GM23338 (cell line): Measurements from ENCODE around the gene COX4I1. TPM values are rescaled to one million over a fixed set of nuclear protein-coding genes. Genes with fewer than 3 reads are reported as not detected.

Source experiments
- ATAC-seq: fragments of 200-7000 bp; cut with Tn5 transposase; 3 replicates; pipeline ENCODE4 v1.9.1; 2020
- DNase-seq: peaks from one replicate; pipeline ENCODE4 v3.0.0-alpha.2; 2015; ENCODE audit warnings: low spot score
- H2AFZ ChIP-seq: fragments of 200-600 bp; sonication (generic); 2 replicates; pipeline ENCODE4 v1.8.0; 2016; ENCODE audit warnings: antibody characterized with exemption, mild to moderate bottlenecking, moderate library complexity
- H3F3A ChIP-seq: fragments of 200-600 bp; sonication (generic); replicated peaks from 2 replicates; pipeline ENCODE4 v1.8.0; 2017; ENCODE audit warnings: antibody characterized with exemption, mixed run types, low read depth
- H3K27ac ChIP-seq: fragments of 200-600 bp; sonication (generic); 2 replicates; pipeline ENCODE4 v1.6.1; 2016; ENCODE audit warnings: low read depth
- H3K27me3 ChIP-seq: fragments of 200-600 bp; sonication (generic); 2 replicates; pipeline ENCODE4 v1.8.0; 2016; ENCODE audit warnings: mild to moderate bottlenecking, mixed run types, moderate library complexity; ENCODE audit not compliant: insufficient read depth
- H3K36me3 ChIP-seq: fragments of 200-600 bp; sonication (generic); 2 replicates; pipeline ENCODE4 v1.8.0; 2016; ENCODE audit warnings: mild to moderate bottlenecking; ENCODE audit not compliant: insufficient read depth
- H3K4me1 ChIP-seq: fragments of 200-600 bp; sonication (generic); 2 replicates; pipeline ENCODE4 v1.8.0; 2016; ENCODE audit warnings: mild to moderate bottlenecking, moderate library complexity; ENCODE audit not compliant: insufficient read depth
- H3K4me2 ChIP-seq: fragments of 200-600 bp; sonication (generic); 2 replicates; pipeline ENCODE4 v1.7.1; 2017; ENCODE audit warnings: mixed run types
- H3K4me3 ChIP-seq: fragments of 200-600 bp; sonication (generic); 2 replicates; pipeline ENCODE4 v1.6.1; 2016; ENCODE audit warnings: mixed run types
- H3K79me2 ChIP-seq: fragments of 200-600 bp; sonication (generic); replicated peaks from 2 replicates; pipeline ENCODE4 v1.8.0; 2017; ENCODE audit warnings: mild to moderate bottlenecking; ENCODE audit not compliant: insufficient read depth
- H3K9me2 ChIP-seq: fragments of 200-600 bp; sonication (generic); 2 replicates; pipeline ENCODE4 v1.8.0; 2017; ENCODE audit not compliant: insufficient read depth
- H4K20me1 ChIP-seq: fragments of 200-600 bp; sonication (generic); replicated peaks from 2 replicates; pipeline ENCODE4 v1.8.0; 2017; ENCODE audit warnings: mild to moderate bottlenecking; ENCODE audit not compliant: insufficient read depth
- H3K27ac Mint-ChIP-seq: 2 replicates; pipeline ENCODE4 v1.8.0; 2020; ENCODE audit warnings: inconsistent platforms, mild to moderate bottlenecking, moderate library complexity, mixed read lengths
- H3K27me3 Mint-ChIP-seq: 3 replicates; pipeline ENCODE4 v1.8.0; 2022; ENCODE audit warnings: low read depth, mild to moderate bottlenecking, moderate library complexity, mixed read lengths, inconsistent platforms; ENCODE audit not compliant: insufficient read depth, poor library complexity
- H3K36me3 Mint-ChIP-seq: 3 replicates; pipeline ENCODE4 v1.8.0; 2021; ENCODE audit warnings: low read depth, mild to moderate bottlenecking, inconsistent platforms, moderate library complexity, mixed read lengths
- H3K4me1 Mint-ChIP-seq: 3 replicates; pipeline ENCODE4 v1.8.0; 2020; ENCODE audit warnings: mild to moderate bottlenecking, inconsistent platforms, mixed read lengths
- H3K4me3 Mint-ChIP-seq: 3 replicates; pipeline ENCODE4 v1.8.0; 2021; ENCODE audit warnings: moderate library complexity, mild to moderate bottlenecking, inconsistent platforms, mixed read lengths
- H3K9me3 Mint-ChIP-seq: 3 replicates; pipeline ENCODE4 v1.8.0; 2020; ENCODE audit warnings: moderate library complexity, mild to moderate bottlenecking, inconsistent platforms, mixed read lengths
- POLR2AphosphoS5 ChIP-seq: IDR thresholded peaks from 2 replicates; pipeline ENCODE4 v1.6.1; 2016; ENCODE audit warnings: antibody characterized with exemption, low read depth
- STAT1 ChIP-seq: IDR thresholded peaks from one replicate; pipeline ENCODE4 v1.6.1; 2016; ENCODE audit warnings: antibody characterized with exemption; ENCODE audit not compliant: unreplicated experiment
- ZNF114 ChIP-seq: fragments of 250-450 bp; sonication (Bioruptor Pico); IDR thresholded peaks from 2 replicates; pipeline ENCODE4 v1.5.0; 2020; ENCODE audit warnings: mild to moderate bottlenecking, moderate library complexity
- ZNF331 ChIP-seq: fragments of 250-450 bp; sonication (Bioruptor Pico); IDR thresholded peaks from 2 replicates; pipeline ENCODE4 v1.5.0; 2020; ENCODE audit warnings: low read depth, mild to moderate bottlenecking, moderate library complexity
- polyA plus RNA-seq: library from polyadenylated mRNA; unstranded; fragments of >200 nt; fragmentation: Nextera tagmentation; extraction: Ambion mirVana; gene quantifications from 2 replicates; pipeline ENCODE4 v1.2.1, GENCODE V29; 2016
- total RNA-seq: library from RNA; depleted of rRNA; stranded (reverse); fragments of >200 nt; shearing (Covaris generic); gene quantifications from 2 replicates; pipeline ENCODE4 v1.2.3, GENCODE V29; 2014
- TF ChIP-seq, protein P1 (sequence below): IDR thresholded peaks from 2 replicates; pipeline ENCODE4 v1.6.1; 2016; ENCODE audit warnings: antibody characterized with exemption
- TF ChIP-seq, protein P2 (sequence below): fragments of 250-450 bp; sonication (Bioruptor Pico); IDR thresholded peaks from 2 replicates; pipeline ENCODE4 v1.5.0; 2020; ENCODE audit warnings: mild to moderate bottlenecking, moderate library complexity

Gene COX4I1
- total and polyA plus RNA-seq, 2 experiments from 2014 or later = 329 to 1,008 TPM

DNA sequence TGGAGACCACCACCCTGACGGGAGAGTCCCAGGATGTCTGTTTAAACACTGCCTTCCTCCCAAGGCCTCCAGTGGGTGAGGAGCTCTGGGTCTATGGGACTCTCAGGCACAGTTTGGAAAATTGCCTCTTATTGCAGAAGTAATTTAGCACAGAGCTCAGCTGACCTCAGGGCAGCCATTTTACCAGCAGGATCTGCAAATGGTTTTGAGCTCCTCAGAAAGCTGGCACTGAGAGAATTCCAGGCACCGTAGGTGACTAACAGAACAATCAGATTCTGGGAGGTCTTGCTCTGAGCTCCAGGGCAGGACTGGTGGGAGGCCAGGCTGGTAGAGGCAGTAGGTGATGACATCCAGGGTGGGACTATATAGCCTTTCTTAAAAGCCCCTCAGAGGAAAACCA lies 31.3 kb upstream of the COX4I1 start (continued):
- TF ChIP-seq, protein P1, sequence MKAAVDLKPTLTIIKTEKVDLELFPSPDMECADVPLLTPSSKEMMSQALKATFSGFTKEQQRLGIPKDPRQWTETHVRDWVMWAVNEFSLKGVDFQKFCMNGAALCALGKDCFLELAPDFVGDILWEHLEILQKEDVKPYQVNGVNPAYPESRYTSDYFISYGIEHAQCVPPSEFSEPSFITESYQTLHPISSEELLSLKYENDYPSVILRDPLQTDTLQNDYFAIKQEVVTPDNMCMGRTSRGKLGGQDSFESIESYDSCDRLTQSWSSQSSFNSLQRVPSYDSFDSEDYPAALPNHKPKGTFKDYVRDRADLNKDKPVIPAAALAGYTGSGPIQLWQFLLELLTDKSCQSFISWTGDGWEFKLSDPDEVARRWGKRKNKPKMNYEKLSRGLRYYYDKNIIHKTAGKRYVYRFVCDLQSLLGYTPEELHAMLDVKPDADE = no peak
- no peak for TF ChIP-seq ZNF331 (CRISPR knock-in tag)

- Mint-ChIP-seq H3K36me3 (peaks cover 10% of the 10 kb centered on the region; the same call in 2 of the 3 replicates), H3K4me1 (peaks cover 20% of the 10 kb centered on the region), H3K27me3 (peaks cover 17% of the 10 kb centered on the region), H3K27ac (no peak overlapping the region), H3K9me3 (no peaks in the 10 kb centered on the region), H3K4me3 (no peak overlapping the region)
- H3K36me3 ChIP-seq = no peaks in the 10 kb centered on the region
- no peaks in the 10 kb centered on the region for H3K79me2 ChIP-seq
- H2AFZ ChIP-seq = no peak overlapping the region
- no peaks in the 10 kb centered on the region for H3K9me2 ChIP-seq
- ATAC-seq (no peak), DNase-seq (no peak)
- TF ChIP-seq POLR2AphosphoS5 (no peak), STAT1 (no peak), ZNF114 (CRISPR knock-in tag) (no peak)
- TF ChIP-seq, protein P2, sequence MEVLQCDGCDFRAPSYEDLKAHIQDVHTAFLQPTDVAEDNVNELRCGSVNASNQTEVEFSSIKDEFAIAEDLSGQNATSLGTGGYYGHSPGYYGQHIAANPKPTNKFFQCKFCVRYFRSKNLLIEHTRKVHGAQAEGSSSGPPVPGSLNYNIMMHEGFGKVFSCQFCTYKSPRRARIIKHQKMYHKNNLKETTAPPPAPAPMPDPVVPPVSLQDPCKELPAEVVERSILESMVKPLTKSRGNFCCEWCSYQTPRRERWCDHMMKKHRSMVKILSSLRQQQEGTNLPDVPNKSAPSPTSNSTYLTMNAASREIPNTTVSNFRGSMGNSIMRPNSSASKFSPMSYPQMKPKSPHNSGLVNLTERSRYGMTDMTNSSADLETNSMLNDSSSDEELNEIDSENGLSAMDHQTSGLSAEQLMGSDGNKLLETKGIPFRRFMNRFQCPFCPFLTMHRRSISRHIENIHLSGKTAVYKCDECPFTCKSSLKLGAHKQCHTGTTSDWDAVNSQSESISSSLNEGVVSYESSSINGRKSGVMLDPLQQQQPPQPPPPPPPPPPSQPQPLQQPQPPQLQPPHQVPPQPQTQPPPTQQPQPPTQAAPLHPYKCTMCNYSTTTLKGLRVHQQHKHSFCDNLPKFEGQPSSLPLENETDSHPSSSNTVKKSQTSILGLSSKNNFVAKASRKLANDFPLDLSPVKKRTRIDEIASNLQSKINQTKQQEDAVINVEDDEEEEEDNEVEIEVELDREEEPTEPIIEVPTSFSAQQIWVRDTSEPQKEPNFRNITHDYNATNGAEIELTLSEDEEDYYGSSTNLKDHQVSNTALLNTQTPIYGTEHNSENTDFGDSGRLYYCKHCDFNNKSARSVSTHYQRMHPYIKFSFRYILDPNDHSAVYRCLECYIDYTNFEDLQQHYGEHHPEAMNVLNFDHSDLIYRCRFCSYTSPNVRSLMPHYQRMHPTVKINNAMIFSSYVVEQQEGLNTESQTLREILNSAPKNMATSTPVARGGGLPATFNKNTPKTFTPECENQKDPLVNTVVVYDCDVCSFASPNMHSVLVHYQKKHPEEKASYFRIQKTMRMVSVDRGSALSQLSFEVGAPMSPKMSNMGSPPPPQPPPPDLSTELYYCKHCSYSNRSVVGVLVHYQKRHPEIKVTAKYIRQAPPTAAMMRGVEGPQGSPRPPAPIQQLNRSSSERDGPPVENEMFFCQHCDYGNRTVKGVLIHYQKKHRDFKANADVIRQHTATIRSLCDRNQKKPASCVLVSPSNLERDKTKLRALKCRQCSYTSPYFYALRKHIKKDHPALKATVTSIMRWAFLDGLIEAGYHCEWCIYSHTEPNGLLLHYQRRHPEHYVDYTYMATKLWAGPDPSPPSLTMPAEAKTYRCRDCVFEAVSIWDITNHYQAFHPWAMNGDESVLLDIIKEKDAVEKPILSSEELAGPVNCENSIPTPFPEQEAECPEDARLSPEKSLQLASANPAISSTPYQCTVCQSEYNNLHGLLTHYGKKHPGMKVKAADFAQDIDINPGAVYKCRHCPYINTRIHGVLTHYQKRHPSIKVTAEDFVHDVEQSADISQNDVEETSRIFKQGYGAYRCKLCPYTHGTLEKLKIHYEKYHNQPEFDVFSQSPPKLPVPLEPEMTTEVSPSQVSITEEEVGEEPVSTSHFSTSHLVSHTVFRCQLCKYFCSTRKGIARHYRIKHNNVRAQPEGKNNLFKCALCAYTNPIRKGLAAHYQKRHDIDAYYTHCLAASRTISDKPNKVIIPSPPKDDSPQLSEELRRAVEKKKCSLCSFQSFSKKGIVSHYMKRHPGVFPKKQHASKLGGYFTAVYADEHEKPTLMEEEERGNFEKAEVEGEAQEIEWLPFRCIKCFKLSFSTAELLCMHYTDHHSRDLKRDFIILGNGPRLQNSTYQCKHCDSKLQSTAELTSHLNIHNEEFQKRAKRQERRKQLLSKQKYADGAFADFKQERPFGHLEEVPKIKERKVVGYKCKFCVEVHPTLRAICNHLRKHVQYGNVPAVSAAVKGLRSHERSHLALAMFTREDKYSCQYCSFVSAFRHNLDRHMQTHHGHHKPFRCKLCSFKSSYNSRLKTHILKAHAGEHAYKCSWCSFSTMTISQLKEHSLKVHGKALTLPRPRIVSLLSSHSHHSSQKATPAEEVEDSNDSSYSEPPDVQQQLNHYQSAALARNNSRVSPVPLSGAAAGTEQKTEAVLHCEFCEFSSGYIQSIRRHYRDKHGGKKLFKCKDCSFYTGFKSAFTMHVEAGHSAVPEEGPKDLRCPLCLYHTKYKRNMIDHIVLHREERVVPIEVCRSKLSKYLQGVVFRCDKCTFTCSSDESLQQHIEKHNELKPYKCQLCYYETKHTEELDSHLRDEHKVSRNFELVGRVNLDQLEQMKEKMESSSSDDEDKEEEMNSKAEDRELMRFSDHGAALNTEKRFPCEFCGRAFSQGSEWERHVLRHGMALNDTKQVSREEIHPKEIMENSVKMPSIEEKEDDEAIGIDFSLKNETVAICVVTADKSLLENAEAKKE = no peak
- no peaks in the 10 kb centered on the region for H4K20me1 ChIP-seq
- H3F3A ChIP-seq = 0 out of 2 replicates have a peak, but pooled peaks cover 5% of the 10 kb centered on the region
- H3K4me1 ChIP-seq = peaks cover 16% of the 10 kb centered on the region
- no peaks in the 10 kb centered on the region for H3K27me3 ChIP-seq
- H3K27ac ChIP-seq = no peak overlapping the region
- no peak overlapping the region for H3K4me3 ChIP-seq
- no peak overlapping the region for H3K4me2 ChIP-seq
Observed at GRCh38 chr16:85770741-85771140, 28.8 kb upstream of the COX4I1 start.
